Vagina (tissue), 2 donors: ENCODE results near the gene CIITA. TPM values are rescaled to one million over a fixed set of nuclear protein-coding genes. Genes with fewer than 3 reads are reported as not detected.

Experiments
- DNase-seq, 2 donors: peaks; one replicate each; pipeline ENCODE4 v3.0.0-alpha.2; 2017; ENCODE audit errors: extremely low spot score in 2 of 2
- H3K27ac ChIP-seq: fragments of 200-600 bp; sonication (generic); one replicate; pipeline ENCODE4 v1.5.1; 2019
- H3K27me3 ChIP-seq: fragments of 200-600 bp; sonication (generic); one replicate; pipeline ENCODE4 v1.5.1; 2019
- H3K36me3 ChIP-seq, 2 donors: fragments of 200-600 bp; sonication (generic); one replicate each; pipeline ENCODE4 v1.5.1; 2017 to 2019
- H3K4me1 ChIP-seq: fragments of 200-600 bp; sonication (generic); one replicate; pipeline ENCODE4 v1.5.1; 2019
- H3K4me3 ChIP-seq, 2 donors: fragments of 200-600 bp; sonication (generic); 1 replicate in 1 of 2; 2 replicates in 1 of 2; pipeline ENCODE4 v1.5.1; 2016 to 2019
- H3K9me3 ChIP-seq: fragments of 200-600 bp; sonication (generic); one replicate; pipeline ENCODE4 v1.5.1; 2019
- POLR2A ChIP-seq, 2 donors: fragments of 450-650 bp; IDR thresholded peaks; one replicate each; pipeline ENCODE4 v1.6.1; 2017; ENCODE audit warnings: antibody characterized with exemption in 2 of 2, mild to moderate bottlenecking in 2 of 2, moderate library complexity in 2 of 2
- POLR2AphosphoS5 ChIP-seq, 2 donors: sonication (generic); formaldehyde crosslinking; IDR thresholded peaks; one replicate each; pipeline ENCODE4 v1.9.0; 2017; ENCODE audit warnings: antibody characterized with exemption in 2 of 2, mild to moderate bottlenecking in 2 of 2, low read depth in 1 of 2; ENCODE audit not compliant: insufficient read depth in 1 of 2
- intact Hi-C: fragments of 100-400 bp; cut with DNase I; formaldehyde crosslinking; loops from one replicate; pipeline ENCODE4 v1.15.1; 2023
- total RNA-seq: library from RNA; depleted of rRNA; stranded (reverse); fragments of >200 nt; gene quantifications from one replicate; pipeline ENCODE4 v1.2.3, GENCODE V29; 2016
- TF ChIP-seq, protein P1 (sequence below), 3 experiments: fragments of 450-650 bp in 2 of 3; fragments of 200-600 bp in 1 of 3; sonication (generic) in 1 of 3; IDR thresholded peaks; one replicate each; pipeline ENCODE4 v1.5.1; 2017 to 2019; ENCODE audit warnings: antibody characterized with exemption in 3 of 3, mild to moderate bottlenecking in 2 of 3, moderate library complexity in 2 of 3

CIITA gene
- total RNA-seq, 1 donor from 2014 or later: 16.7 TPM

GRCh38 chr16:10932959-10933710 lies 56.1 kb downstream of the CIITA start:
- Histone ChIP-seq H3K4me1 (peaks cover 48% of the 10 kb centered on the region), H3K36me3 (peaks cover 0 to 18% of the 10 kb centered on the region in 2 donors)

DNA sequence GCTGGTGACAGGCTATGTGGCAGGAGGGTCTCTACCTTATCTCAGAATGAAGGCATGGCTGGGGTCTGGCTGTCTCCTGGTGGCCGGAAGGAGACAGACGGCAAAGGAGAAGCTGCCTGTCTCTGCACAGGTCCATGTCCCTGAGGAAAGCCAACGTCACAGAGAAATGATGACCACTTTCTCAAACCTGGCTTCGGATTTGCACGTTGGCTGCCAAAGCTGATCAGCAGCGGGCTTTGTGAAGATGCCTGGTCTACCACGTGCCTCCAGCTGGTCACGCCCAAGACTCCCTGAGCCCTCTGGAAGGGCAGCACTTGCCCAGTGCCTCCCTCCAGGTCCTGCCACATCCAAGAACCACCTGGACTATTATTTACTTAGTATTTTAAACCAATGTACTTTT lies 56.9 kb downstream of the CIITA start:
- Histone ChIP-seq H3K27ac (no peak overlapping the region), H3K27me3 (no peaks in the 10 kb centered on the region), H3K4me3 (no peak overlapping the region), H3K4me1 (peaks cover 55% of the 10 kb centered on the region), H3K9me3 (no peaks in the 10 kb centered on the region), H3K36me3 (peaks cover 0 to 14% of the 10 kb centered on the region in 2 donors)
- TF ChIP-seq POLR2AphosphoS5 (IDR thresholded peaks at IDR 0.05; ENCODE audit: insufficient read depth in 1 of 2, low read depth in 1 of 2): no peak
- no peak for TF ChIP-seq POLR2A (IDR thresholded peaks at IDR 0.05)
- TF ChIP-seq, protein P1, sequence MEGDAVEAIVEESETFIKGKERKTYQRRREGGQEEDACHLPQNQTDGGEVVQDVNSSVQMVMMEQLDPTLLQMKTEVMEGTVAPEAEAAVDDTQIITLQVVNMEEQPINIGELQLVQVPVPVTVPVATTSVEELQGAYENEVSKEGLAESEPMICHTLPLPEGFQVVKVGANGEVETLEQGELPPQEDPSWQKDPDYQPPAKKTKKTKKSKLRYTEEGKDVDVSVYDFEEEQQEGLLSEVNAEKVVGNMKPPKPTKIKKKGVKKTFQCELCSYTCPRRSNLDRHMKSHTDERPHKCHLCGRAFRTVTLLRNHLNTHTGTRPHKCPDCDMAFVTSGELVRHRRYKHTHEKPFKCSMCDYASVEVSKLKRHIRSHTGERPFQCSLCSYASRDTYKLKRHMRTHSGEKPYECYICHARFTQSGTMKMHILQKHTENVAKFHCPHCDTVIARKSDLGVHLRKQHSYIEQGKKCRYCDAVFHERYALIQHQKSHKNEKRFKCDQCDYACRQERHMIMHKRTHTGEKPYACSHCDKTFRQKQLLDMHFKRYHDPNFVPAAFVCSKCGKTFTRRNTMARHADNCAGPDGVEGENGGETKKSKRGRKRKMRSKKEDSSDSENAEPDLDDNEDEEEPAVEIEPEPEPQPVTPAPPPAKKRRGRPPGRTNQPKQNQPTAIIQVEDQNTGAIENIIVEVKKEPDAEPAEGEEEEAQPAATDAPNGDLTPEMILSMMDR (IDR thresholded peaks at IDR 0.05): no peak
- DNase-seq: no peak
- intact Hi-C loops: no loop called here

More at GRCh38 chr16:10932959-10933710, 56.1 kb downstream of the CIITA start:
- TF ChIP-seq POLR2A (IDR thresholded peaks at IDR 0.05) (no peak), POLR2AphosphoS5 (IDR thresholded peaks at IDR 0.05; ENCODE audit: insufficient read depth in 1 of 2, low read depth in 1 of 2) (no peak)
- TF ChIP-seq, protein P1 (IDR thresholded peaks at IDR 0.05): no peak
- no peaks in the 10 kb centered on the region for H3K9me3 ChIP-seq
- H3K27ac ChIP-seq: no peak overlapping the region
- intact Hi-C loops: no loop called here
- no peaks in the 10 kb centered on the region for H3K27me3 ChIP-seq
- H3K4me3 ChIP-seq: no peak overlapping the region
- no peak for DNase-seq

GRCh38 chr16:10934325-10935107 lies 57.5 kb downstream of the CIITA start:
- H3K4me1 ChIP-seq: peaks cover 60% of the 10 kb centered on the region
- TF ChIP-seq POLR2A (IDR thresholded peaks at IDR 0.05) (no peak), POLR2AphosphoS5 (IDR thresholded peaks at IDR 0.05; ENCODE audit: insufficient read depth in 1 of 2, low read depth in 1 of 2) (no peak)
- TF ChIP-seq, protein P1 (IDR thresholded peaks at IDR 0.05): no peak
- no peak for DNase-seq
- H3K9me3 ChIP-seq: no peaks in the 10 kb centered on the region
- no peak overlapping the region for H3K27ac ChIP-seq
- H3K4me3 ChIP-seq: no peak overlapping the region
- no peaks in the 10 kb centered on the region for H3K27me3 ChIP-seq
- peaks cover 0 to 8% of the 10 kb centered on the region in 2 donors for H3K36me3 ChIP-seq
- intact Hi-C loops: loop anchor here (5.0 kb wide), 1 partner anchor 197 kb away; no protein-coding TSS in a partner anchor

DNA sequence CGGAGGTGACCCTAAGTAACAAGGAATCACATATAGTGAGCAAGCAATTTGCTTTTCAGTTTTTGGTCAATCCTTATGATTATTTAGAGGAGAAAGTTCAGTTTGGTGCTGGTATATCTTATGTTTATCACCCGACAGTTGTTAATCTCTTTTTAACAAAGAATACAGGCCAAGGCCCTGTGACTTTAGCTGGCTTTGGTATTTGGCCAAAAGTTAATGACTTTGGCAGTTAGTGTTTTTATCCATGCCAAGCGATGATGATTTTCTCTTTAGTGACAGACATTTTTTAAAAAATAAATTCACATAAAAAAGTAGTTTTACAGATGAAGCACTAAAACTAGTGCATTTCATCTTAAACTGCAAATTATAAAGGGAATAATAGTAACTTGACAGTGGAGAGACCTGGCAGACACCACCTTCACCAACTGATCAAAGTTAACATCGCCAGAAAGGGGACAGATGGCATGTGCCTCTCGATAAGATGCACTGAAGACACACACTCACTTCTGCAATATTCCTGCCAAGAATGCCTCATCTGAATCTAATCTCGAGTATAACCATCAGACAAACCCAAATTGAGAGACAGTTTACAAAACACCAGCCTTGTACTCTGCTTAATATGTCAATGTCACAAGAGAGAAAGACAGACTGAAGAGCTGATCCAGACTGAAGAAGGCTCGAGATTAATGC lies 58.4 kb downstream of the CIITA start:
- H3K27ac ChIP-seq: no peak overlapping the region
- H3K4me3 ChIP-seq: no peak overlapping the region
- H3K4me1 ChIP-seq: peaks cover 62% of the 10 kb centered on the region
- H3K36me3 ChIP-seq: peaks cover 0 to 8% of the 10 kb centered on the region in 2 donors
- no peaks in the 10 kb centered on the region for H3K27me3 ChIP-seq
- H3K9me3 ChIP-seq: no peaks in the 10 kb centered on the region
- no peak for TF ChIP-seq POLR2A (IDR thresholded peaks at IDR 0.05)
- TF ChIP-seq, protein P1 (IDR thresholded peaks at IDR 0.05): no peak
- no peak for DNase-seq
- intact Hi-C loops: loop anchor here (5.0 kb wide), 1 partner anchor 198 kb away; no protein-coding TSS in a partner anchor
